Endothelial cell of umbilical vein (primary cell): ENCODE measurements around the gene PPARD. TPM values are rescaled to one million over a fixed set of nuclear protein-coding genes. Genes with fewer than 3 reads are reported as not detected.

Experiments used
- BruUV-seq: library from RNA; stranded (reverse); fragments of 400-500 nt; replicated peaks from 2 replicates; lab custom pipeline; 2021; lab: Mats Ljungman, UMichigan
- CTCF ChIA-PET: fragments of 300-600, 350-600 bp; sonication (Branson Sonifier 250); formaldehyde crosslinking; loops from one replicate; lab custom pipeline; 2021; ENCODE audit warnings: antibody characterized with exemption, inconsistent platforms; lab: Charles Lee
- POLR2A ChIA-PET: fragments of 300-600, 350-600 bp; sonication (Branson Sonifier 250); formaldehyde crosslinking; loops from one replicate; lab custom pipeline; 2021; ENCODE audit warnings: antibody characterized with exemption, inconsistent platforms; lab: Charles Lee
- DNase-seq: peaks from one replicate; pipeline ENCODE4 v3.0.0-alpha.2; 2011; ENCODE audit warnings: low read depth, low spot score
- FAIRE-seq: peaks from 2 replicates; lab custom pipeline; 2011; peaks lifted over from hg19 to GRCh38; lab: Jason Lieb, UNC
- H2AFZ ChIP-seq: 2 replicates; pipeline ENCODE4 v1.6.0; 2012; ENCODE audit warnings: low read depth, low read length, control low read depth, inconsistent platforms
- H3K27ac ChIP-seq: 2 replicates; pipeline ENCODE4 v1.5.1; 2011; ENCODE audit warnings: low read depth, mild to moderate bottlenecking, control low read depth, low read length, moderate library complexity; ENCODE audit not compliant: insufficient read depth
- H3K27me3 ChIP-seq, 2 experiments: 2 replicates each; pipeline versions ENCODE4 v1.6.0 to v1.6.1; 2011; ENCODE audit warnings: low read length in 2 of 2, mixed read lengths in 1 of 2; ENCODE audit not compliant: control insufficient read depth in 2 of 2, insufficient read depth in 2 of 2
- H3K36me3 ChIP-seq, 2 experiments: 2 replicates in 1 of 2; 3 replicates in 1 of 2; pipeline ENCODE4 v1.5.1; 2011; ENCODE audit warnings: low read length in 2 of 2, mild to moderate bottlenecking in 1 of 2, moderate library complexity in 1 of 2; ENCODE audit not compliant: control insufficient read depth in 2 of 2, insufficient read depth in 2 of 2; ENCODE audit errors: extremely low read depth in 1 of 2
- H3K4me1 ChIP-seq: 3 replicates; pipeline ENCODE4 v1.5.1; 2011; ENCODE audit warnings: mild to moderate bottlenecking, low read length; ENCODE audit not compliant: control insufficient read depth, insufficient read depth; ENCODE audit errors: extremely low read depth
- H3K4me2 ChIP-seq: 2 replicates; pipeline ENCODE4 v1.6.1; 2011; ENCODE audit warnings: low read length, control low read depth, mixed read lengths; ENCODE audit not compliant: insufficient read depth
- H3K4me3 ChIP-seq, 3 experiments: fragments of 200-600 bp in 1 of 3; sonication (generic), shearing (Covaris generic) in 1 of 3; replicated peaks in 1 of 3; 2 replicates each; pipeline ENCODE4 v1.5.1; 2011 to 2016; ENCODE audit warnings: control low read depth in 3 of 3, low read length in 3 of 3, mild to moderate bottlenecking in 2 of 3, inconsistent platforms in 1 of 3, low read depth in 1 of 3, moderate library complexity in 1 of 3; ENCODE audit not compliant: insufficient read depth in 1 of 3
- H3K79me2 ChIP-seq: 2 replicates; pipeline ENCODE4 v1.6.0; 2012; ENCODE audit warnings: low read length, inconsistent platforms; ENCODE audit not compliant: control insufficient read depth, insufficient read depth
- H3K9ac ChIP-seq: replicated peaks from 2 replicates; pipeline ENCODE3; 2011; ENCODE audit warnings: low read length, control low read depth; ENCODE audit not compliant: insufficient read depth; ENCODE audit errors: extremely low read depth
- H3K9me1 ChIP-seq: replicated peaks from 3 replicates; pipeline ENCODE4 v1.6.0; 2011; ENCODE audit warnings: mild to moderate bottlenecking, low read length; ENCODE audit not compliant: control insufficient read depth, insufficient read depth; ENCODE audit errors: extremely low read depth
- H3K9me3 ChIP-seq: replicated peaks from 2 replicates; pipeline ENCODE4 v1.5.1; 2012; ENCODE audit warnings: low read length, inconsistent platforms; ENCODE audit not compliant: control insufficient read depth, insufficient read depth
- H4K20me1 ChIP-seq: replicated peaks from 2 replicates; pipeline ENCODE3; 2011; ENCODE audit warnings: mild to moderate bottlenecking, low read length; ENCODE audit not compliant: control insufficient read depth, insufficient read depth; ENCODE audit errors: extremely low read depth
- FOS ChIP-seq: IDR thresholded peaks from 2 replicates; pipeline ENCODE4 v1.6.1; 2011; ENCODE audit warnings: mild to moderate bottlenecking, low read length, moderate library complexity, borderline replicate concordance; ENCODE audit not compliant: insufficient read depth
- GATA2 ChIP-seq: IDR thresholded peaks from 2 replicates; pipeline ENCODE4 v1.7.0; 2011; ENCODE audit warnings: low read depth, mild to moderate bottlenecking, moderate library complexity, mixed read lengths, low read length; ENCODE audit not compliant: insufficient read length, insufficient read depth
- MYC ChIP-seq: IDR thresholded peaks from one replicate; pipeline ENCODE4 v1.6.1; 2011; ENCODE audit warnings: mild to moderate bottlenecking, low read depth, low read length
- dilution Hi-C: fragments of 300-500 bp; cut with MboI; formaldehyde crosslinking; loops from one replicate; pipeline ENCODE4 v1.15.0; 2019; ENCODE audit warnings: low sequenced_read_pairs; ENCODE audit not compliant: extremely low pct_ligation_motif_present
- intact Hi-C: fragments of 100-400 bp; cut with micrococcal nuclease; formaldehyde crosslinking; loops from one replicate; pipeline ENCODE4 v1.10.0; 2022
- polyA plus RNA-seq, 4 experiments: library from polyadenylated mRNA; depleted of rRNA in 3 of 4; stranded (reverse) in 3 of 4; unstranded in 1 of 4; fragments of >200 nt; gene quantifications; 2 replicates each; pipeline versions ENCODE4 v1.2.1 to v1.2.3, GENCODE V29; 2011 to 2012; ENCODE audit warnings: missing spikeins in 1 of 4
- total RNA-seq: library from RNA; stranded (reverse); gene quantifications from 2 replicates; pipeline ENCODE4 v1.2.3, GENCODE V29; 2021

PPARD gene
- total and polyA plus RNA-seq, 2 donors (not counting 3 experiments of a cell fraction or from before 2014, with no cell fraction given): 23.4 to 29.2 TPM

GRCh38 chr6:35439308-35439707 lies 97.0 kb downstream of the PPARD start:
- Histone ChIP-seq H2AFZ (no peak overlapping the region), H3K27ac (no peak overlapping the region), H3K9me3 (no peaks in the 10 kb centered on the region), H3K9ac (no peak overlapping the region), H3K27me3 (no peaks in the 10 kb centered on the region), H3K79me2 (no peaks in the 10 kb centered on the region), H3K9me1 (no peaks in the 10 kb centered on the region), H3K4me1 (no peaks in the 10 kb centered on the region), H3K4me2 (no peak overlapping the region), H3K36me3 (no peaks in the 10 kb centered on the region), H4K20me1 (no peaks in the 10 kb centered on the region), H3K4me3 (no peak overlapping the region)
- BruUV-seq: no TSS peak
- intact Hi-C loops (no loop called here), dilution Hi-C loops (no loop called here)
- DNase-seq (no peak), FAIRE-seq (no peak)
- POLR2A ChIA-PET: no interaction called here
- no peak for TF ChIP-seq MYC
- CTCF ChIA-PET: no interaction called here

- Histone ChIP-seq H4K20me1 (no peaks in the 10 kb centered on the region), H3K79me2 (no peaks in the 10 kb centered on the region), H3K9me3 (no peaks in the 10 kb centered on the region), H3K27ac (no peak overlapping the region), H3K9ac (no peak overlapping the region), H3K27me3 (no peaks in the 10 kb centered on the region), H3K36me3 (no peaks in the 10 kb centered on the region), H3K4me2 (no peak overlapping the region), H2AFZ (no peak overlapping the region), H3K4me3 (no peak overlapping the region), H3K9me1 (no peaks in the 10 kb centered on the region), H3K4me1 (no peaks in the 10 kb centered on the region)
- dilution Hi-C loops: no loop called here
- ChIA-PET CTCF (interaction anchor here (1.8 kb wide), 1 partner anchor 8 kb away, joined by 6 read pairs; no protein-coding TSS in a partner anchor), POLR2A (no interaction called here)
- intact Hi-C loops: no loop called here
- TF ChIP-seq GATA2 (no peak), FOS (no peak)
- FAIRE-seq (no peak), DNase-seq (no peak)
- BruUV-seq: no TSS peak
Measured at GRCh38 chr6:35441205-35441604, 98.8 kb downstream of the PPARD start.
